Esophagus muscularis mucosa (tissue), 4 donors: Measurements from ENCODE around the gene NRN1. TPM values are rescaled to one million over a fixed set of nuclear protein-coding genes. Genes with fewer than 3 reads are reported as not detected.

ENCODE experiments used
- DNase-seq: peaks from one replicate; pipeline ENCODE4 v3.0.0-alpha.2; 2017; ENCODE audit errors: extremely low spot score
- H3K27ac ChIP-seq, 4 donors: fragments of 200-600 bp; sonication (generic); replicated peaks in 1 of 4; 1 replicate in 3 of 4; 2 replicates in 1 of 4; pipeline ENCODE4 v1.5.1; 2016 to 2019; ENCODE audit warnings: mild to moderate bottlenecking in 1 of 4
- H3K27me3 ChIP-seq, 4 donors: fragments of 200-600 bp; sonication (generic); one replicate each; pipeline versions ENCODE4 v1.5.1 to v1.6.0; 2016 to 2019
- H3K36me3 ChIP-seq, 4 donors: fragments of 200-600 bp; sonication (generic); one replicate each; pipeline ENCODE4 v1.5.1; 2016 to 2019
- H3K4me1 ChIP-seq, 4 donors: fragments of 200-600 bp; sonication (generic); one replicate each; pipeline ENCODE4 v1.5.1; 2016 to 2019
- H3K4me3 ChIP-seq, 4 donors: fragments of 200-600 bp; sonication (generic); 1 replicate in 2 of 4; 2 replicates in 2 of 4; pipeline ENCODE4 v1.5.1; 2016 to 2019; ENCODE audit warnings: mild to moderate bottlenecking in 4 of 4, moderate library complexity in 1 of 4
- H3K9me3 ChIP-seq, 4 donors: fragments of 200-600 bp; sonication (generic); 1 replicate in 3 of 4; 2 replicates in 1 of 4; pipeline ENCODE4 v1.5.1; 2016 to 2019
- EP300 ChIP-seq: sonication (generic); formaldehyde crosslinking; IDR thresholded peaks from one replicate; pipeline ENCODE4 v1.6.1; 2017; ENCODE audit warnings: antibody characterized with exemption
- POLR2A ChIP-seq: fragments of 450-650 bp; IDR thresholded peaks from one replicate; pipeline ENCODE4 v1.6.1; 2017; ENCODE audit warnings: antibody characterized with exemption, moderate library complexity, mild to moderate bottlenecking, low read depth
- POLR2AphosphoS5 ChIP-seq, 2 donors: sonication (generic); formaldehyde crosslinking; IDR thresholded peaks; one replicate each; pipeline ENCODE4 v1.6.1; 2017; ENCODE audit warnings: antibody characterized with exemption in 2 of 2
- WGBS: methylation state at CpG from one replicate; pipeline ENCODE4 v1.1.5; 2018; 5-methylcytosine and 5-hydroxymethylcytosine counted together
- intact Hi-C: fragments of 100-400 bp; cut with DNase I; formaldehyde crosslinking; loops from one replicate; pipeline ENCODE4 v1.15.1; 2023
- total RNA-seq, 4 donors: library from RNA; depleted of rRNA; stranded (reverse); fragments of >200 nt; gene quantifications; one replicate each; pipeline versions ENCODE4 v1.1.0 to v1.2.1, GENCODE V29; 2016
- TF ChIP-seq, protein P1 (sequence below), 3 experiments: fragments of 200-600 bp in 2 of 3; fragments of 450-650 bp in 1 of 3; sonication (generic) in 2 of 3; IDR thresholded peaks; one replicate each; pipeline ENCODE4 v1.5.1; 2017 to 2019; ENCODE audit warnings: antibody characterized with exemption in 3 of 3, mild to moderate bottlenecking in 2 of 3, moderate library complexity in 1 of 3

The NRN1 gene
- total RNA-seq, 4 donors from 2014 or later, result 12.9 to 24.2 (median 19.7) TPM

- DNase-seq, result no peak
- Histone ChIP-seq H3K36me3 (no peaks in the 10 kb centered on the region), H3K27ac (no peak overlapping the region), H3K4me1 (no peaks in the 10 kb centered on the region), H3K27me3 (no peaks in the 10 kb centered on the region), H3K4me3 (no peak overlapping the region), H3K9me3 (no peaks in the 10 kb centered on the region)
- intact Hi-C loops, result no loop called here
- WGBS, result 75% methylated on average over 4 of the region's 5 CpGs
- TF ChIP-seq POLR2AphosphoS5 (IDR thresholded peaks at IDR 0.05), result no peak
- TF ChIP-seq, protein P1, sequence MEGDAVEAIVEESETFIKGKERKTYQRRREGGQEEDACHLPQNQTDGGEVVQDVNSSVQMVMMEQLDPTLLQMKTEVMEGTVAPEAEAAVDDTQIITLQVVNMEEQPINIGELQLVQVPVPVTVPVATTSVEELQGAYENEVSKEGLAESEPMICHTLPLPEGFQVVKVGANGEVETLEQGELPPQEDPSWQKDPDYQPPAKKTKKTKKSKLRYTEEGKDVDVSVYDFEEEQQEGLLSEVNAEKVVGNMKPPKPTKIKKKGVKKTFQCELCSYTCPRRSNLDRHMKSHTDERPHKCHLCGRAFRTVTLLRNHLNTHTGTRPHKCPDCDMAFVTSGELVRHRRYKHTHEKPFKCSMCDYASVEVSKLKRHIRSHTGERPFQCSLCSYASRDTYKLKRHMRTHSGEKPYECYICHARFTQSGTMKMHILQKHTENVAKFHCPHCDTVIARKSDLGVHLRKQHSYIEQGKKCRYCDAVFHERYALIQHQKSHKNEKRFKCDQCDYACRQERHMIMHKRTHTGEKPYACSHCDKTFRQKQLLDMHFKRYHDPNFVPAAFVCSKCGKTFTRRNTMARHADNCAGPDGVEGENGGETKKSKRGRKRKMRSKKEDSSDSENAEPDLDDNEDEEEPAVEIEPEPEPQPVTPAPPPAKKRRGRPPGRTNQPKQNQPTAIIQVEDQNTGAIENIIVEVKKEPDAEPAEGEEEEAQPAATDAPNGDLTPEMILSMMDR (IDR thresholded peaks at IDR 0.05), result no peak
- no peak for TF ChIP-seq EP300
- no peak for TF ChIP-seq POLR2A
Observed at GRCh38 chr6:5960456-5960855, 46.3 kb downstream of the NRN1 start.

DNA sequence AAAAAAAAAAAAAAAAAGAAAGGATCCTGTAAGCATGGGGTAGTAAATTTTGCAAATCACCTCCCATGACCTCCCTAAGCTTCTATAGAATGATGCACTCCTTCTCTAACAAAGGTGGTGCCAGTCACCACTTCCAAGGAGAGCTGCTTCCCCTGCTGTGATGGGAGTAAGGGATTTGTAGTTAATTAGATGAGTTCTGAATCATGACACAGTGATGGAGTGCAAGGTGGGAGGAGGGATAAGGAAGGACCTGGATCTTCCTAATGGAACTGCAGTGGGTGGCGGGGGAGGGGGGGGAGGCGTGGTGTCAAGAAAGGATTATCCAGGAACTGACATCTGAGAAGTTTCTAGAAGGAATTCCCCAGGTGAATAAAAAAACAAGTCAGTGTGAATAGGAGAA, 47.8 kb downstream of the NRN1 start:
- Histone ChIP-seq H3K27ac (no peak overlapping the region), H3K36me3 (no peaks in the 10 kb centered on the region), H3K4me1 (no peaks in the 10 kb centered on the region), H3K4me3 (no peak overlapping the region), H3K27me3 (no peaks in the 10 kb centered on the region), H3K9me3 (no peaks in the 10 kb centered on the region)
- no peak for DNase-seq
- 78% methylated on average over 2 of the region's 2 CpGs for WGBS
- intact Hi-C loops, result no loop called here
- TF ChIP-seq POLR2AphosphoS5 (IDR thresholded peaks at IDR 0.05) (no peak), POLR2A (no peak), EP300 (no peak)
- TF ChIP-seq, protein P1 (IDR thresholded peaks at IDR 0.05), result no peak

DNA sequence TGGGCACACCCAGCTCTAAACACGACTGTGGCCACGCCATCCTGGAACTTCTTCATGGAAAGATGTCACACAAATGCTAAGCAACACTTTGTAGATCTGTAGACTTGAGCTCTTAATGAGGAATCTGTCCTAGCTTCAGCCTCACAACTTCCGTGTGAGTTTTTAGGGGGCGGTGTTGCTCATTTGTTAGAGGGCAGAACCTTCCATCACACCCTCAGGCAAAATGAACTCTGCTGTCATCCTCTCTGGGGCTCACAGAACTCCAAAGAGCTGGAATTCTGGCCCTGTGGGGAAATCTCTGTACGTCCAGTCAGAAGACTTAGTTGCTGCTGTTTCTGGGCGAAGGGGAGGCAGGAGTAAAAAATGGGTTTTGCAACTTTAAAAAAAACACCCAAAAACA, 49.8 kb downstream of the NRN1 start:
- Histone ChIP-seq H3K36me3 (no peaks in the 10 kb centered on the region), H3K4me3 (no peak overlapping the region), H3K4me1 (no peaks in the 10 kb centered on the region), H3K27ac (no peak overlapping the region), H3K27me3 (no peaks in the 10 kb centered on the region), H3K9me3 (no peaks in the 10 kb centered on the region)
- 76% methylated on average over 6 of the region's 6 CpGs for WGBS
- DNase-seq, result no peak
- TF ChIP-seq, protein P1 (IDR thresholded peaks at IDR 0.05), result no peak
- intact Hi-C loops, result no loop called here

- intact Hi-C loops, result no loop called here
- no peaks in the 10 kb centered on the region for H3K27me3 ChIP-seq
Observed at GRCh38 chr6:5950361-5950785, 56.4 kb downstream of the NRN1 start.

More at GRCh38 chr6:5950361-5950785, 56.4 kb downstream of the NRN1 start:
- DNase-seq, result no peak
- 50% methylated on average over 5 of the region's 5 CpGs for WGBS
- H3K27ac ChIP-seq, result no peak overlapping the region
- no peaks in the 10 kb centered on the region for H3K36me3 ChIP-seq
- TF ChIP-seq POLR2A, result no peak
- TF ChIP-seq, protein P1 (IDR thresholded peaks at IDR 0.05), result peak in 2 of 3 experiments; percentile 12 to 36
- H3K9me3 ChIP-seq, result no peaks in the 10 kb centered on the region
- H3K4me1 ChIP-seq, result no peaks in the 10 kb centered on the region
- H3K4me3 ChIP-seq, result no peak overlapping the region
